GM19455 (cell line): ENCODE data around the gene REXO1.

Experiments used
- ATAC-seq: cut with Tn5 transposase; IDR thresholded peaks from one replicate; pipeline ENCODE4 v1.9.1; 2021; ENCODE audit not compliant: unreplicated experiment

The REXO1 gene

DNA sequence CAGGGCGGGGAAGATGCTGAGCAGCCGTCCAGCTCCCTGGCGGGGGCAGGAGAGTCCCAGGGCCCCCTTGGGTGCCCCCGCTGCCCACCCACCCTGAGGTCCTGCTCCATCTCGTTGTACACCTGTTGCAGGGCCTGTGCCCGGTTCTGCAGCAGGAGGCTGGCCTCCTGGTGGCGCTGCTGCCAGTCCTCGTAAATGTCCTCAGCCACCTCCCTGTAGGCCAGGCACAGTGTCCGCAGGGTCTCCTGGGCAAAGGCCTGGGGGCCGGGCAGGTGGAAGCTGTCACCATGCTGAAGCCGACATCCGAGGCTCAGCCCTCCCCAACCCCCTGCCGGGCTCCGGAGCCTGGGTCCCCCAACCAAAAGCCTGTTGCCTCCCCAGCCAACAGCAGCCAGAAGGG, 56.4 kb downstream of the REXO1 start:
- no peak for ATAC-seq

DNA sequence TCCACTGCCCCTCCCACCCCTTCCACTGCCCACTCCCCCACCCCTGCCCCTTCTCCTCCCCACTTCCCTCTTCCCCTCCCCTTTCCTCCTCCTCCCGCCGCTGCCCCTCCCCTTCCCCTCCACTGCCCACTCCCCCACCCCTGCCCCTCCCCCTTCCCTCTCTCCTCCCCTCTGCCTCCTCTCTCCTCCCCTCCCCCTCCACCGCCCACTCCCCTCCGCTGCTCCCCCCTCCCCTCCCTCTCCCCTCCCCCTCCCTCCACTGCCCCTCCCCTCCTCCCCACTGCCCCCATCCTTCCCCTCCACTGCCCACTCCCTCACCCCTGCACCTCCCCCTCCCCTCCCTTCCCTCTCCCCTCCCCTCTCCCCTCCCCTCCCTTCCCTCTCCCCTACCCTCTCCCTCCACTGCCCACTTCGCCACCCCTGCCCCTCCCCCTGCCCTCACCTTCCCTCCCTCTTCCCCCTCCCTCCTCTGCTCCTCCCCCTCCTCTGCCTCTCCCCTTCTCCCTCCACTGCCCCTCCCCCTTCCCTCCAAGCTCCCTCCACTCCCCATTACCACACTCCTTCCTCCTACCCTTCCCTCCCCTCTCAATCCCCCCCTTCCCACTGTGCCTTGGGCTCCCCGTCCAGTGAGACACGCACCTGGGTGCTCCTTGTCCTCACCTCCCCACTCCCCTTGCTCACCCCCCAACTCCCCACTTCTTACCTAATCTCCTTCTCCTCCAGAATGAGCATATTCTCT, 58.1 kb downstream of the REXO1 start:
- no peak for ATAC-seq

DNA sequence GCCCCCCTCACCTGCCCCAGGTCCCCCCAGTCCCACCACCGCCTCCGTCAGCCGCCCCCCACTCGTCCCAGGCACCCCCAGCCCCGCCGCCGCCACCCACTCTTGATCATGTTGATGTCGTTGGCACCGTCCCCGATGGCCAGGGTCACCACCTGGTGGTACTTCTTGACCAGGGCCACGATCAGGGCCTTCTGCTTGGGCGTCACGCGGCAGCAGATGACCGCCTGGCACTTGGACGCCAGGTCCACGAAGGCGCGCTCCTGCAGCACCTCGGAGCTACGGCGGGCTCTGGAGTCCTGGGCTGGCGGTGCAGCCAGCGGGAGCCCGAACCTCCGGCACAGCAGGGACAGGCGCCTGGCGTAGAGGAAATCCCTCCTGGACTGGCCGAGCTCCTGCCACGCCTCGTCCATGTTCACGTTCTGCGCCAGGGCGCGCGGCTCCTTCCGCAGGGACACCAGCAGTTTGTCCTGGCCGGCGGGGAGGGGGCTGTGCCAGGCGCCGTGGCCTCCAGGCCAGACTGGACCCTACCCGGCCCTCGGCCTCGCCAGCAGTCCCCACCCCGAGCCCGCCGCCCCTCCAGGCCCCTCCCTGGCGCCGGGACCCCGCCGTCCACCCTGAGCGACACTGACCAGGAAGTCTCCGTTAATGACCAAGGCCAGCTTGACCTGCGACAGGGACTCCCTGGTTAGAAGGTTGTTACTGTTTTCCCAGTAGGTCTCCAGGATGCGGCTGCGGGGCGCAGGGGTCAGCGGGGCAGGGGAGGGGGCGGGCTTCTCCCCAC, 58.8 kb downstream of the REXO1 start:
- no peak for ATAC-seq

DNA sequence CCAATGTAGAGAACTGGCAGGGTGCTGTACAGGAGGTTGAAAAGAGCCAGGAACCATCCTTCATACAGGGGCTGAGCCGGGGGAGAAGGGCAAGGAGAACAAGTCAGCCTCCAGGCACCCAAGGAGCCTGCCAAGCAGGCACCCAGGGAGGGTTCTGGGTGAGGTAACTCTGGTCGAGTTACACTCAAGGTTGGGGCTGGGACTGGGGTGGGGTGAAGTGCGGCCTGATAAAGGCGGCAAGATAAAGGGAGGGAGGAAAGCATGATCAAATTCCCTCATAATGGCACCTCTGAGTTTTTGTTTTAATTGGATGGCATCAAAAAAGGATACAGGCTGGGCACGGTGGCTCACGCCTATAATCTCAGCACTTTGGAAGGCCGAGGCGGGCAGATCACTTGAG, 61.2 kb downstream of the REXO1 start:
- ATAC-seq = no peak

DNA sequence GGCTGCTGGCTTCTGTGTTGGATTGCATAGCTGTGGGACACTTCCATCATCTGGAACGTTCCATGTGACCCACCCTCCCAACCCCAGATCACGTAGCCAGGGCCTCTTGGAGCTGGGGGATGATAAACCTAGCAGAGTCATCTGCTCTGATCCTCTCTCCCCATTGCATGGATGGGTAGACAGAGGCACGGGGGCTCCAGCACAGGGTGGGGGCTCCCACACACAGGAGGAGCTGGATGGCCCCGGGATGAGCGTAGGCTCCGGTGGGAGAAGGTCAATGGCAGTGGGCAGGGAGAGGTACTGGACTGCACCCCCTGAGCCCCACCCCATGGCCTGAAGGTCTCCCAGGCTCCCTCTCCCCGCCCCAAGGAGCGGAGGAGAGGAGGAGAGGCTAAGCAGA, 61.6 kb downstream of the REXO1 start:
- no peak for ATAC-seq

DNA sequence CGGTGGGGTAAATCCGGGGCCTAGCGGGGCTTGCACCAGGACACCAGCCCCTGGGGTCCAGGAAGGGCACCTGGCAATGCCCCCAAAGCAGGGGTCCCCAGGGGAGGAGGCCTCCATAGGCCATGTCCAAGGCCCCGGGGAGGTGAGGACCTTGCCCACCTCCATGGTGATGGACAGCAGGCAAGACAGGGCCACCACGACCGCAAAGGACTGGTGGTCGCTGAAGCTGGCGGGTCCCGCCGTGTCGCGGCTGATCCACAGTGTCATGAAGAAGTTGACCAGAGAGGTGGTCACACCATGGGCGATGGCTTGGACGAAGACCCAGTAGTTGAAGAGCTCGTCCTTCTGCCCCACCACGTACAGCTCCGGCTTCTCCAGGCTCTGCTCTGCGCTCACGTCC, 63.0 kb downstream of the REXO1 start:
- ATAC-seq = no peak

DNA sequence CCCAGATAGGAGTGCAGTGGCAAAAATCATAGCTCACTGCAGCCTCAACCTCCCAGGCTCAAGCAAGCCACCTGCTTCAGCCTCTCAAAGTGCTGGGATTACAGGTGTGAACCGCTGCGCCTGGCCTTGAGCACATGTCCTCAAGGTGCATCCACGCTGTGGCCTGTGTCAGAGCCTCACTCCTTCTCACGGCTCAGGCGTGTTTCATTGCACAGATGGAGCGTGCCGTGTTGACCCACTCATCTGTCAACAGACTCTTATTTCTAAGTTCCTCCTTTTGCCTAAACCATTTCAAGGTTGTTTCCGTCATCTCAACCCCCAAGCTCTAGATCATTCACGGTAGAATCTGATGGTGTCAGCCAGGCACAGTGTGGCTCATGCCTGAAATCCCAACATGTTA, 64.4 kb downstream of the REXO1 start:
- no peak for ATAC-seq

DNA sequence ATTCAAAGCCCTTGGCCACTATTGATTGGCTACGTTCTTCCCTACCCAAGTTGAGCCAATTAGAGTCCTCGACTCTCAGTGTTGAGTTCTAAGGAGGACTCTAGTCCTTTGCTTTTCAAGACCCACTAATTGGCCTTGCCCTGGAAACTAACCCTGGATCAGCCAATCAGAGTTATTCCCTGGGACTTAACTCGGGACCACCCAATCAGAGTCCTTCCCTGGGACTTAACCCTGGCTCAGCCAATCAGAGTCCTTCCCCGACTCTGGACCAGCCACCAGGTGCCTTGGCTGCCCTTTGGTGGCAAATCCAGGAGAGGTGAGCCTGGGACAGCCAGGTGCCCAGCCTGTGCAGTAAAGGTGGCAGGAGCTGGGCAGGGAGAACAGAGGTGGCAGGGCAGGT, 64.9 kb downstream of the REXO1 start:
- no peak for ATAC-seq

DNA sequence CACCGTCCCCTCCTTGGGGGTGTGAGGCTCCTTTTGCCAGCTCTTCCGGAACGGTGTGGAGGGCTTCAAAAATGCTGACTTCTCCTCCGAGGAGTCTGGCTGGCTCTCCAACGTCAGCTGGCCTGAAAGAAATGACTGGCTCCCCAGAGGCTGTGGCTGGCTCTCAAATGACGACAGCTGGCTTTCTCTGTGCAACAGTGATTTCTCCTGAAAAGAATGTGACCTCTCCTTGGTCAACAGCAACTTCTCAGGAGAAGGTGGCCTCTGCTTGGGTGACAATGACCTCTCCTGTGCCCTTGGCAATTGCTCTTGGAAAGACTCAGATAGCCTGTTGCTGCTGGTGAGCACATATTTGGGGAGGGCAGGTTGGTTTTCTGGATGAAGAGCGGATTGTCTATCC, 65.8 kb downstream of the REXO1 start:
- no peak for ATAC-seq

DNA sequence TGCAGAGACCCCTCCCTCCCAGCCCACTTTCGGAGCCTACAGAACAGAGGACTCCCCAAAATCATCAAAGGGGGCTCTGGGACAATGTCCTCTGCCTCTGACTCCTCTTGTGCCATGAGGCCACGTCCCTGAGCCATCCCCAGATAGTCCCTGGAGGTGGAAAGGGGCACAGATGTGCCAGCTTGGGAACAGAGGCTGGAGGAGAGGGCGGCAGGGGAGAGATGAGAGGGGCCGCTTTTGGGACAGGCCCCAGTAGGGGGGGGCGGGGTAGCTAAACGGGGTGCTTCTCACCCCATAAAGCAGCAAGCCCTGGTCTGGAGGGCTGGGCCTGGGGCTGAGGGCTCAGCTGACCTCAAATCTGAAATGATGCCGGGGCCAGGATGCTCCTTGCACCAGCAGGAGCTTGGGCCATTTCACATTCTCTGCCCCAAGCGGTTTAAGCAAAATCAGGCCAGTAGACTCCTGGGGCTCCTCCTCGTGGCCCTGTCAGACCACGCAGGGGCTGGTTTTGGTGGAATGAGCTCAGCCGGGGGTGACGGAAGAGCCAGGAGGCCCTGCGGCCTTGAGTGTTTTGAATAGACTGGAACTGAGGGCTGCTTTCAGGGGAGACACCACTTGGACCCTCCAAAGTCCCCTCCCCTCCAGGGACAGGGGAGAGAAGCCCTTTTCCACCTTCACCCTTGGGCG, 67.9 kb downstream of the REXO1 start:
- ATAC-seq = no peak

DNA sequence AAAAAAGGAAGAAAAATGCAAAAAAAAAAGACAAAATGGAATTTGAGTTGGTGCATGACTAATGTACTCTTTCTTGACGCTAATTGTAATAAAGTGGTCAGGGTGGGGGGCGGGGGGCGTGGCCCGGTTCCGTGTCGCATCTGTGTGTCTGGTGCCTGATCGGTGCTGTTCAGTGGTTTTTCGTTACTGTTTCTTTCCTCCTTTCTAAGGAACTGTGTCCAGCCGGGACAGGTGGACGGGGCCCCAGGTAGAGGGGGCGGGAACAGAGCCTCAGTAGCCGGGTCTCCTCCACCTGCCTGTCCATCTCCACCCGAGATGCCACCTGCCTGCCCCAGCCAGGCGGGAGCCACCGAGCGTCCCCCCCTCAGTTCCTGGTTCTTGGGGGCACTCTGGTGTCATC, 68.7 kb downstream of the REXO1 start:
- no peak for ATAC-seq

DNA sequence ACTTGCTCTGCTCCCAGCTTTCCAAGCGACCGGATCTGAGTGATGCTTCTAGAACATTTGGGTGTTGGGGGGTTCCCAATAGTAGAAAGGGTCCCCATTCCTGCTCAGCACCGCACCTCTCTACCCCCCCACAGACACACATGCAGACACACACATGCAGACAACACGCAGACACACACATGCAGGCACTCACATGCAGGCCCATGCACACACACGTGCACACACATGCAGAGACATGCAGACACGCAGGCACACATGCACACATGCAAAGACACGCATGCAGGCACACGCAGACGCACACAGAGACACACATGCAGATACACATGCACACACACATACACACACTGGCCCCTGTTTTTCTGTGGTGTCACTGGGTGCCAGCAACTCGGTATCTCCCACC, 71.1 kb downstream of the REXO1 start:
- ATAC-seq = no peak

DNA sequence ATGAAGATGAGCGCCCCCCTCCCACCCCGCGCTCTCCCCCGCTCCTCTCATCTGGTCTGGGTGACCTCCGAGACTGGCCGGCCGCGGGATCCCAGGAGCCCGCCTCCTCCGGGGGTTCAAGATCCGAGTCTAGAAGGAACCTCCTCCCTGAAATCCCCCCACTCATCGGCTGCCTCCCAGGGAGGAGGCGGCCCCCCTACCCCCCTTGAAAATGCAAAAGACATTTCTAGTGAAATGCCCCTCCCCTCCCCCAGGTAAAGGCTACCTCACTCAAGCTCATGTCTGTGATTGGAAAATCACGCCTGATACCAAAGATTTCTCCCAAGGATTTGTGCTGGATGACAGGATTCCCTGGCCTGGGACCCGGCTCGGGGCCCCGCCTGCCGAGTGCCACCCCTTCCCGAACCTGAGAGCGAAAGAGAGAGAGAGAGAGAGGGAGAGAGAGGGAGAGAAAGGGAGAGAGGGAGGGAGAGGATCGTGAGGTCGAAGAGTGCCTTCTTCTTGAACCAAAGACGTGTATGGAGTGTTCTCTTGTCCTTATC, 71.6 kb downstream of the REXO1 start:
- ATAC-seq = no peak

DNA sequence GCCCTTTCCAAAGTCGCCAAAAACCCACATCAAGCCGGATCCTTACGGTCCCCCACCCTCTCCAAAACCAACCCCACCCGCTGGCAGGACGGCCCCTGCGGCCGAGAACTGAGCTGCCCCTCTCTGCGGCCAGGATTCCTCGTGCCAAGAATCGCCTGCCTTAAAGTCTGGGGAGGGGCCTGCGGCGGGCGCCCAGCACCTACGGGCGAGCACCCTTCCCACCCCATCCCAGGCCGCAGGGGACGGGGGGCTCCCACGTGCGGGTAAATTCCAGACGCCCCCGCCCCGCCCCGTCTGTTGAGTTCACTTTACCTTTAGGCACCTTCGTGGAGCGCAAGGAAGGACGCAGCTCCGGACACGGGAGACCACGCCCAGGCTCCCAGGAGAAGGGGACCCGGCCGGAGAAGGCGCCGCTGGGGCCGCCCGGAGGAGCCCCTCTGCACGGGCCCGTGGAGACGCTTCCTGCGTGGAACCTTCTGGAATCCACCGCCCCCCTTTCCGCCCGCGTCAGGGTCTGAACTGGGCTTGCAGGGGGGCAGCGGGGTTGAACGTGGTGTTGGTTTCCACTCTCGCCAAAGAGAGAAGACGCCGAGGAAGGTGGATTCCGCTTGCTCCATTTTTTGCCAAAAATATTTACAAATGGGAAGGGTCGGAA, 72.2 kb downstream of the REXO1 start:
- ATAC-seq = no peak

DNA sequence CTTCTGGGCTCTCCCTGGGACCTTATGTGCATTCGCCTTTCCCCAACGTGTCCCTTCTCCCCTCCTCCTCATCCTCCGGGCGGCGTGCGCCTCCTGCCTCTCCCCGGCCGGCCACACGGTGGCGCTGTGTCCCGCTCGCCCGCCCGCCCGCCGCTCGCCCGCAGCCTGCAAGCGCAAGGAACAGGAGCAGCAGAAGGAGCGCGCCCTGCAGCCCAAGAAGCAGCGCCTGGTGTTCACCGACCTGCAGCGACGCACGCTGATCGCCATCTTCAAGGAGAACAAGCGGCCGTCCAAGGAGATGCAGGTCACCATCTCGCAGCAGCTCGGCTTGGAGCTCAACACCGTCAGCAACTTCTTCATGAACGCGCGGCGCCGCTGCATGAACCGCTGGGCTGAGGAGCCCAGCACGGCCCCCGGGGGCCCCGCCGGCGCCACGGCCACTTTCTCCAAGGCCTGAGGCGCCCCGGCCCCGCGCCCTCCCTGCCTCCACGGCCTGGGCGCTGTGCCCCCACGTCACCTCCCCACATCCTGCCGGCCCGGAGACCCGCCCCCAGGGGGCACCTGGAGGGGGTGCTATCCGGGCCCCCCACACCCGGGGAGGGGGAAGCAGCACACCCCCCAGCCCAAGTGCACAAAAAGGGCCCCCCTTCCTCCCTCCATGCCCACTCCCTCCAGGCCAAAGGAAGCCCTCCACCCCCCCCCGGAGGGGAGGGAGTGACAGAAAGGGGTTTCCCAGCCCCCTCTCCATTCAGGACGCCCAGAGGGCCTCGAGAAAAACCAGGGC, 73.1 kb downstream of the REXO1 start:
- no peak for ATAC-seq

DNA sequence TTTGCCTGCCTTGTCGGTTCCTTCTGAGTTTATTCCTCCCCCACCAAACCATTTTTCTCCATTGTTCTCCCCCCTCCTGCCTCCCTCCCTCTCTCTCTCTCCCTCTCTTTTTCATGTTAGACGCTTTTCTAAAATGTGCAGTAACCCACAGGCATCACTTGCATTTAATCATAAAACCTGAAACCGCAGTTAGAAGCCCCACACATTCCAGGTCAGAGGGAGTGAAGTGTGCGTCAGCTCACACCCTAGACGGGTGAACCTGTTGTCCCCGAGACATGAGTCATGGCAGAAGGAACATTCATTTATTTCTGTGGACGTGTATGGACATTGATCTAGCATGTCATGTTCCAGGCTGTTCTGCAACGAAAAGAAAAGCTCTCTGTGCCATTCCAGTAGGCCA, 75.1 kb downstream of the REXO1 start:
- no peak for ATAC-seq

DNA sequence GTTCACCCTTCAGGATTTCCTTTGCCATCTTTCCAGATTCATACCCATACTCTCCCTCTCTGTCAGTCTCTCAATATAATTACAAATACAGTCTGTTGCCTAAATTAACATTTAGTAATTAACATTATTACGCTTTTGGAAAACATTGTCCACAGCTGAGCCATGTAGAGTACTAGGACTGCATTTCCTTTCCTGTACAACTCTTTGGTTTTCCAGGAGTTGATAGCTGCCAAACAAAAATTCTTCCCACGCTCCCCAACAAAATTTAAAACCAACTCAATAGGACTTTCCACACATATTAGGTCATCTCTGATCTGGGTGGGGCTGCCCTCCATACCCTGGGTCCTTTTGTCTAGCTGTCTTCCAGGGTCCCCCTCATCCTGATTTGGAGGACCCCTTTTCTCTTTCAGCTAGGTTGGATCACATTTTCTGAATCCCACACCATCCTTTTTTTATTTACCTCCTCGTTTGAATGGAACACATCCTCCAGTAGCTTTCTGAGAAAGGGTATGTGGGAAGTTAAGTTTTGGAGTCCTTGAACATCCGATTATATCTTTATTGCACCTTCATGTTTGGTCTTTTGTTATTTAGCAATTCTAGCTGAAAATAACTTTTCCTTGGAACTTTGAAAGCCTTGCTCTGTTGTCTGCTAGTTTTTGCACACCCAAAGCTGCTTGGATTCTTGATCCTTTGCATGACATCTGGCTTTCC, 77.3 kb downstream of the REXO1 start:
- no peak for ATAC-seq

DNA sequence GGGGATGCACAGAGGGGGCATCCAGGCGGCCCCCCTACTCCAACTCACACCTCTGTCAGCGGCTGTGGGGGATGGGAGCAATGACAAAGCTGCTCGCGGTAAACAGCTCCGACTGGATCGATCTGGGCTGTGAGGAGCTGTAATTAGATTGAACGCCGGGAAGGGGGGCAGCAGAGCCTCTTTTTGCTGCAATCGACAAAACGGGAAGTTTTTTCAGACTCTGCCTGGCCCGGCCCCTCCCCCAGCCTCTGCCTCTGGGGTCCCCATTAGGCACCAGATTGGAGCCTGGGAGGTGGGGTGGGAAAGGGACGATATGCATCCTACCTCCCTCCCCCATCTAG, 78.7 kb downstream of the REXO1 start:
- no peak for ATAC-seq

DNA sequence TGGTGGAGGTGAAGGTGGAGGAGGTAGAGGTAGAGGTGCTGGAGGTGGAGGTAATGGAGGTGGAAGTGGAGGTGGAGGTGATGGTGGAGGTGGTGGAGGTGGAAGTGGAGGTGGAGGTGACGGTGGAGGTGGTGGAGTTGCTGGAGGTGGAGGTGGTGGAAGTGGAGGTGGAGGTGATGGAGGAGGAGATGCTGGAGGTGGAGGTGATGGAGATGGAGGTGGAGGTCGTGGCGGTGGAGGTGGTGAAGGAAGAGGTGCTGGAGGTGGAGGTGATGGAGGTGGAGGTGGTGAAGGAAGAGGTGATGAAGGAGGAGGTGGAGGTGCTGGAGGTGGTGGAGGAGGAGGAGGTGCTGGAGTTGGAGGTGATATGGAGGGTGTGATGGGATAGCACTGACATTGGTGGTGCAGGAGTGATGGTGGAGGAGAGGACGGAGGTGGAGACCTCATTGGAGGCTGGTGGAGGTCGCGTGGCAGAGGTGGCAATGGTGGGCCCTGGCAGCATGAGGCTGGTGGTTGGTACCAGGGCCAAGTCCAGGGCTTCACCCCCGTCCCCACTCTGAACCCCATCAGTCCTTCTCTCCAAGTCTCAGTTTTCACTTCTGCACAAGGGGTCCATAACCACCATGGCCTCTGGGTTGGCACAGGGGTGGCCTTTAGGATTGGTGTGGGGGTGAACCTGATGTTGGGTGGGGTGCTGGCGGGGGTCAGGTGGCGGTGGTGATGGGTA, 79.2 kb downstream of the REXO1 start:
- no peak for ATAC-seq
